GM18508 (cell line): ENCODE results near the gene CHN1.

Experiments
- ATAC-seq: cut with Tn5 transposase; IDR thresholded peaks from one replicate; pipeline ENCODE4 v1.9.1; 2021; ENCODE audit warnings: moderate number of reproducible peaks; ENCODE audit not compliant: insufficient read depth, unreplicated experiment

Gene CHN1

GRCh38 chr2:175011505-175011904 is 6.3 kb upstream of the CHN1 start:
- ATAC-seq, result no peak

- no peak for ATAC-seq
These were observed 5.7 kb upstream of the CHN1 start for GRCh38 chr2:175010848-175011254.

GRCh38 chr2:175009917-175010621 is 4.9 kb upstream of the CHN1 start:
- ATAC-seq, result no peak

- ATAC-seq, result no peak
These were observed 3.8 kb upstream of the CHN1 start for GRCh38 chr2:175008801-175009495.

GRCh38 chr2:175008009-175008408 is 2.8 kb upstream of the CHN1 start:
- ATAC-seq, result no peak

- no peak for ATAC-seq
These were observed 2.3 kb upstream of the CHN1 start for GRCh38 chr2:175007510-175007909.

- ATAC-seq, result no peak
These were observed 1.1 kb upstream of the CHN1 start for GRCh38 chr2:175006281-175006680.

GRCh38 chr2:175005733-175006264 is 618 bp upstream of the CHN1 start:
- no peak for ATAC-seq

- no peak for ATAC-seq
These were observed 526 bp downstream of the CHN1 start for GRCh38 chr2:175004730-175004979.

GRCh38 chr2:175003875-175004729 is 1.1 kb downstream of the CHN1 start:
- no peak for ATAC-seq

GRCh38 chr2:175002547-175003274 is 2.5 kb downstream of the CHN1 start:
- ATAC-seq, result no peak

GRCh38 chr2:175001566-175001965 is 3.6 kb downstream of the CHN1 start:
- no peak for ATAC-seq

- ATAC-seq, result no peak
These were observed 8.1 kb downstream of the CHN1 start for GRCh38 chr2:174997110-174997509.

GRCh38 chr2:174996622-174997021 is 8.6 kb downstream of the CHN1 start:
- no peak for ATAC-seq

- no peak for ATAC-seq
These were observed 10.8 kb downstream of the CHN1 start for GRCh38 chr2:174994381-174994780.

GRCh38 chr2:174992886-174993285 is 12.3 kb downstream of the CHN1 start:
- ATAC-seq, result no peak

GRCh38 chr2:174985614-174986013 is 19.6 kb downstream of the CHN1 start:
- no peak for ATAC-seq

GRCh38 chr2:174984561-174984960 is 20.6 kb downstream of the CHN1 start:
- ATAC-seq, result no peak

GRCh38 chr2:174981331-174981730 is 23.9 kb downstream of the CHN1 start:
- ATAC-seq, result no peak

GRCh38 chr2:174979996-174980395 is 25.2 kb downstream of the CHN1 start:
- no peak for ATAC-seq
